ENCODE results near the gene METAP1.
A peak's percentile ranks its signal among the peaks of the same experiment; 100 is the strongest.

Gene METAP1

DNA sequence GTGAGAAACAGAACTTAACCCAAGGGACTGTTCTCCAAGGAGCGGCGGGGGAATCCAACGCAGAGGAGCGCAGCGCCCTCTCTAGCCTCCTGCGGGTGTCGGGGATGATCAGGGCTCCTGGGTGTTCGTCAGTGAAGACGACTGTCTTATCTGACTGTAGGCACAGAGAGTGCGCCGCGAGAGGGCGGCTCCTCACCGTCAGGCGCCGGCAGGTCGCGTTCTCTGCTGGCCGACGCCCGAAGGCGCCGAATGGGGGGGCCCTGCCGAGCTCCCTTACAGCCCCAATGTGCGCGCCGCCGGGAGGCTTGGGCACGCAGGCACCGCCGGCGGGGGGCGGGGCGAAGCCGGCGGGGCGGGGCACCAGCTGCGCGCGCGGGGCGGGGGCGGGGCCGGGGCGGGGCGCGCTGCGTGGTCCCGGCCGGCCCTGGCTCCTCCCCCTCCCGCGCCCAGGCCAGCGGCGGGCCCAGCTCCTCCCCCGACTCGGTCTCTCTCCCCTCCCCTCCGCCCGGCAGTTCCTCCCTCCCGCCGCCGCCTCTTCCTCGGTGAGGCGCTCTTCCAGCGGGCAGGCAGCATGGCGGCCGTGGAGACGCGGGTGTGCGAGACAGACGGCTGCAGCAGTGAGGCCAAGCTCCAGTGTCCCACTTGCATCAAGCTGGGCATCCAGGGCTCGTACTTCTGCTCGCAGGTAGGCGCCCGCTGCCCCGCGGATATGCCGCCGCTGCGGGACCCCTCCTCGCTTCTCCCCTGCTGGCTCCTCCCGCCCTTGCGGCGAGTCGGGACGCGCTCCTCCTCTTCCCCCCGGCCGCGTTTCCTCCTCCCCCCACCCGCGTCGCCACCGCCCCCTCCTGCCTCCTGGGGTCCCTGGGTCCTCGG, at the start of gene METAP1:
Gene METAP1 (plus strand): TSS at position 539 of the 873 bp plus-strand sequence. CDS start 33 bp downstream, at position 572.
- peak; percentile 78 for TF ChIP-seq CTCF (IDR thresholded peaks at IDR 0.05; ENCODE audit: extremely low read depth, missing control alignments)

DNA sequence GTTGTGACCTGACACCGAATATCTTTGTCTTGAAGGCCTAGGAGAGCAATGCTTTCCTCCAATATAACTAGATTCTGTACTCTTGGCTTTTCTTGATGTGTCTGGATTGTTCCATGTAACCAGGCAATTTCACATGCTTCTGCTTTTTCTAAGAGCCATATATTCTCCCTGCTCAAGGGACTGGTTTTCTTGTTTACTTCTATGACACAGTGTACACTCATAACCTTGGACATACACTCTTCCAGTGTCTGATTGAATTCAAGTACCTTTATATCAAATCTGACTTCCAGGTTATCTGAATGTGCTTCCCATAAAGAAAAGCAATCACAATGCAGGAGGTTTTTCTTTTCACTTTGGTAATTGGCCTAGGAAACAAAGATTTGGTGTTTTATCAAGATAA, 49.2 kb upstream of the METAP1 start:
- no peak for DNase-seq (ENCODE audit: low spot score)
- no peak for TF ChIP-seq CTCF (IDR thresholded peaks at IDR 0.05; ENCODE audit: extremely low read depth, missing control alignments)

More for the DNA sequence above, at the start of gene METAP1:
- DNase-seq (ENCODE audit: low spot score) = peak; percentile 99

- TF ChIP-seq CTCF (IDR thresholded peaks at IDR 0.05; ENCODE audit: extremely low read depth, missing control alignments) = no peak
- no peak for DNase-seq (ENCODE audit: low spot score)
Measured at GRCh38 chr4:98950925-98951324, 44.6 kb upstream of the METAP1 start.

- TF ChIP-seq CTCF (IDR thresholded peaks at IDR 0.05; ENCODE audit: extremely low read depth, missing control alignments) = no peak
Measured at GRCh38 chr4:98951710-98952109, 43.8 kb upstream of the METAP1 start.

GRCh38 chr4:98955229-98955628, 40.3 kb upstream of the METAP1 start:
- no peak for DNase-seq (ENCODE audit: low spot score)
- no peak for TF ChIP-seq CTCF (IDR thresholded peaks at IDR 0.05; ENCODE audit: extremely low read depth, missing control alignments)

More at GRCh38 chr4:98951710-98952109, 43.8 kb upstream of the METAP1 start:
- DNase-seq (ENCODE audit: low spot score) = no peak

DNA sequence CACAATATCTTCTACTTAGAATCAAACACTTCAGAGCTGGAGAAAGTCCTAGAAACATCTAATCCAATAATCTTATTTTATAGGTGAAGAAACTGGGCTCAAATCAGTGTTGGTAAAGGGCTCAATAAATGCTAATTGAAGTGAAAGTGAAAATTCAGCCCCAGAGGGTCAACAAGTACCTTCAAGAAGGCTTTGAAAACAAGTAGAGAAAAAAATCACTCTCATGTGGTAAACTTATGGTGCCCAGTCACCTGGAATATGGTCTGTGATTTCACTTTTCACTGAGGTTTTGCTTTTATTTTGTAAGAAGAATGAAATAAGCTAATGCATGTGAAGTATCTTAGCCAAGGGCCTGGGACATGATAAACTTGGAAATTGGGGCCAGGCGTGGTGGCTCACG, 37.5 kb upstream of the METAP1 start:
- no peak for DNase-seq (ENCODE audit: low spot score)

More for the DNA sequence above, 37.5 kb upstream of the METAP1 start:
- TF ChIP-seq CTCF (IDR thresholded peaks at IDR 0.05; ENCODE audit: extremely low read depth, missing control alignments) = no peak

All from GM20000 (cell line).